ENCODE measurements around the gene UCP2.

GRCh38 chr11:74018331-74019005, 35.8 kb upstream of the UCP2 start:
- TF ChIP-seq, protein P1, sequence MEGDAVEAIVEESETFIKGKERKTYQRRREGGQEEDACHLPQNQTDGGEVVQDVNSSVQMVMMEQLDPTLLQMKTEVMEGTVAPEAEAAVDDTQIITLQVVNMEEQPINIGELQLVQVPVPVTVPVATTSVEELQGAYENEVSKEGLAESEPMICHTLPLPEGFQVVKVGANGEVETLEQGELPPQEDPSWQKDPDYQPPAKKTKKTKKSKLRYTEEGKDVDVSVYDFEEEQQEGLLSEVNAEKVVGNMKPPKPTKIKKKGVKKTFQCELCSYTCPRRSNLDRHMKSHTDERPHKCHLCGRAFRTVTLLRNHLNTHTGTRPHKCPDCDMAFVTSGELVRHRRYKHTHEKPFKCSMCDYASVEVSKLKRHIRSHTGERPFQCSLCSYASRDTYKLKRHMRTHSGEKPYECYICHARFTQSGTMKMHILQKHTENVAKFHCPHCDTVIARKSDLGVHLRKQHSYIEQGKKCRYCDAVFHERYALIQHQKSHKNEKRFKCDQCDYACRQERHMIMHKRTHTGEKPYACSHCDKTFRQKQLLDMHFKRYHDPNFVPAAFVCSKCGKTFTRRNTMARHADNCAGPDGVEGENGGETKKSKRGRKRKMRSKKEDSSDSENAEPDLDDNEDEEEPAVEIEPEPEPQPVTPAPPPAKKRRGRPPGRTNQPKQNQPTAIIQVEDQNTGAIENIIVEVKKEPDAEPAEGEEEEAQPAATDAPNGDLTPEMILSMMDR (IDR thresholded peaks at IDR 0.05 in 4 of 5, conservative IDR thresholded peaks at IDR 0.05 in 1 of 5), result no peak
- TF ChIP-seq POLR2A (IDR thresholded peaks at IDR 0.05), result peak; percentile 59 to 68
